Keratinocyte (primary cell): ENCODE results near the gene BAIAP2L2.

Experiments used
- CTCF ChIP-seq, 3 experiments: IDR thresholded peaks in 1 of 3; conservative IDR thresholded peaks in 1 of 3; optimal IDR thresholded peaks in 1 of 3; 2 replicates in 2 of 3; 3 replicates in 1 of 3; pipeline versions ENCODE3 to v1.5.1; 2011; ENCODE audit warnings: low read length in 3 of 3, mild to moderate bottlenecking in 3 of 3, moderate library complexity in 2 of 3, control low read depth in 1 of 3, inconsistent platforms in 1 of 3; ENCODE audit not compliant: insufficient read depth in 2 of 3; ENCODE audit errors: extremely low read depth in 1 of 3
- EZH2 ChIP-seq: IDR thresholded peaks from one replicate; pipeline ENCODE4 v1.6.1; 2012; ENCODE audit warnings: inconsistent platforms, mild to moderate bottlenecking, low read length, moderate library complexity

- TF ChIP-seq EZH2 (no peak), CTCF (optimal IDR thresholded peaks at IDR 0.05 in 1 of 3, IDR thresholded peaks at IDR 0.05 in 1 of 3, conservative IDR thresholded peaks at IDR 0.05 in 1 of 3; ENCODE audit: extremely low read depth in 1 of 3, insufficient read depth in 2 of 3, low read length in 3 of 3) (no peak)
Observed at GRCh38 chr22:38125038-38125610, 14.6 kb upstream of the BAIAP2L2 start.
